Endothelial cell of umbilical vein (primary cell): ENCODE data around the gene ASS1. TPM values are rescaled to one million over a fixed set of nuclear protein-coding genes. Genes with fewer than 3 reads are reported as not detected.

Experiments used
- BruUV-seq: library from RNA; stranded (reverse); fragments of 400-500 nt; replicated peaks from 2 replicates; lab custom pipeline; 2021; lab: Mats Ljungman, UMichigan
- CTCF ChIA-PET: fragments of 300-600, 350-600 bp; sonication (Branson Sonifier 250); formaldehyde crosslinking; loops from one replicate; lab custom pipeline; 2021; ENCODE audit warnings: antibody characterized with exemption, inconsistent platforms; lab: Charles Lee
- POLR2A ChIA-PET: fragments of 300-600, 350-600 bp; sonication (Branson Sonifier 250); formaldehyde crosslinking; loops from one replicate; lab custom pipeline; 2021; ENCODE audit warnings: antibody characterized with exemption, inconsistent platforms; lab: Charles Lee
- DNase-seq: peaks from one replicate; pipeline ENCODE4 v3.0.0-alpha.2; 2011; ENCODE audit warnings: low read depth, low spot score
- FAIRE-seq: peaks from 2 replicates; lab custom pipeline; 2011; peaks lifted over from hg19 to GRCh38; lab: Jason Lieb, UNC
- H2AFZ ChIP-seq: 2 replicates; pipeline ENCODE4 v1.6.0; 2012; ENCODE audit warnings: low read depth, low read length, control low read depth, inconsistent platforms
- H3K27ac ChIP-seq: 2 replicates; pipeline ENCODE4 v1.5.1; 2011; ENCODE audit warnings: low read depth, mild to moderate bottlenecking, control low read depth, low read length, moderate library complexity; ENCODE audit not compliant: insufficient read depth
- H3K27me3 ChIP-seq, 2 experiments: 2 replicates each; pipeline versions ENCODE4 v1.6.0 to v1.6.1; 2011; ENCODE audit warnings: low read length in 2 of 2, mixed read lengths in 1 of 2; ENCODE audit not compliant: control insufficient read depth in 2 of 2, insufficient read depth in 2 of 2
- H3K36me3 ChIP-seq, 2 experiments: 2 replicates in 1 of 2; 3 replicates in 1 of 2; pipeline ENCODE4 v1.5.1; 2011; ENCODE audit warnings: low read length in 2 of 2, mild to moderate bottlenecking in 1 of 2, moderate library complexity in 1 of 2; ENCODE audit not compliant: control insufficient read depth in 2 of 2, insufficient read depth in 2 of 2; ENCODE audit errors: extremely low read depth in 1 of 2
- H3K4me1 ChIP-seq: 3 replicates; pipeline ENCODE4 v1.5.1; 2011; ENCODE audit warnings: mild to moderate bottlenecking, low read length; ENCODE audit not compliant: control insufficient read depth, insufficient read depth; ENCODE audit errors: extremely low read depth
- H3K4me2 ChIP-seq: 2 replicates; pipeline ENCODE4 v1.6.1; 2011; ENCODE audit warnings: low read length, control low read depth, mixed read lengths; ENCODE audit not compliant: insufficient read depth
- H3K4me3 ChIP-seq, 3 experiments: fragments of 200-600 bp in 1 of 3; sonication (generic), shearing (Covaris generic) in 1 of 3; replicated peaks in 1 of 3; 2 replicates each; pipeline ENCODE4 v1.5.1; 2011 to 2016; ENCODE audit warnings: control low read depth in 3 of 3, low read length in 3 of 3, mild to moderate bottlenecking in 2 of 3, inconsistent platforms in 1 of 3, low read depth in 1 of 3, moderate library complexity in 1 of 3; ENCODE audit not compliant: insufficient read depth in 1 of 3
- H3K79me2 ChIP-seq: 2 replicates; pipeline ENCODE4 v1.6.0; 2012; ENCODE audit warnings: low read length, inconsistent platforms; ENCODE audit not compliant: control insufficient read depth, insufficient read depth
- H3K9ac ChIP-seq: replicated peaks from 2 replicates; pipeline ENCODE3; 2011; ENCODE audit warnings: low read length, control low read depth; ENCODE audit not compliant: insufficient read depth; ENCODE audit errors: extremely low read depth
- H3K9me1 ChIP-seq: replicated peaks from 3 replicates; pipeline ENCODE4 v1.6.0; 2011; ENCODE audit warnings: mild to moderate bottlenecking, low read length; ENCODE audit not compliant: control insufficient read depth, insufficient read depth; ENCODE audit errors: extremely low read depth
- H3K9me3 ChIP-seq: replicated peaks from 2 replicates; pipeline ENCODE4 v1.5.1; 2012; ENCODE audit warnings: low read length, inconsistent platforms; ENCODE audit not compliant: control insufficient read depth, insufficient read depth
- H4K20me1 ChIP-seq: replicated peaks from 2 replicates; pipeline ENCODE3; 2011; ENCODE audit warnings: mild to moderate bottlenecking, low read length; ENCODE audit not compliant: control insufficient read depth, insufficient read depth; ENCODE audit errors: extremely low read depth
- EZH2 ChIP-seq: IDR thresholded peaks from 2 replicates; pipeline ENCODE4 v1.6.1; 2012; ENCODE audit warnings: borderline replicate concordance, low read depth, mild to moderate bottlenecking, moderate library complexity, low read length, inconsistent platforms; ENCODE audit not compliant: severe bottlenecking
- FOS ChIP-seq: IDR thresholded peaks from 2 replicates; pipeline ENCODE4 v1.6.1; 2011; ENCODE audit warnings: mild to moderate bottlenecking, low read length, moderate library complexity, borderline replicate concordance; ENCODE audit not compliant: insufficient read depth
- GATA2 ChIP-seq: IDR thresholded peaks from 2 replicates; pipeline ENCODE4 v1.7.0; 2011; ENCODE audit warnings: low read depth, mild to moderate bottlenecking, moderate library complexity, mixed read lengths, low read length; ENCODE audit not compliant: insufficient read length, insufficient read depth
- JUN ChIP-seq: IDR thresholded peaks from 2 replicates; pipeline ENCODE4 v1.6.1; 2011; ENCODE audit warnings: borderline replicate concordance, low read depth; ENCODE audit not compliant: insufficient read length, insufficient read depth
- MYC ChIP-seq: IDR thresholded peaks from one replicate; pipeline ENCODE4 v1.6.1; 2011; ENCODE audit warnings: mild to moderate bottlenecking, low read depth, low read length
- POLR2A ChIP-seq: IDR thresholded peaks from 2 replicates; pipeline ENCODE4 v1.6.1; 2012; ENCODE audit warnings: low read depth, mild to moderate bottlenecking, control low read depth, low read length
- POLR2AphosphoS5 ChIP-seq: IDR thresholded peaks from 2 replicates; pipeline ENCODE4 v1.6.1; 2012; ENCODE audit warnings: low read depth, mild to moderate bottlenecking, control low read depth, low read length, moderate library complexity; ENCODE audit not compliant: insufficient read depth
- dilution Hi-C: fragments of 300-500 bp; cut with MboI; formaldehyde crosslinking; loops from one replicate; pipeline ENCODE4 v1.15.0; 2019; ENCODE audit warnings: low sequenced_read_pairs; ENCODE audit not compliant: extremely low pct_ligation_motif_present
- intact Hi-C: fragments of 100-400 bp; cut with micrococcal nuclease; formaldehyde crosslinking; loops from one replicate; pipeline ENCODE4 v1.10.0; 2022
- polyA plus RNA-seq, 4 experiments: library from polyadenylated mRNA; depleted of rRNA in 3 of 4; stranded (reverse) in 3 of 4; unstranded in 1 of 4; fragments of >200 nt; gene quantifications; 2 replicates each; pipeline versions ENCODE4 v1.2.1 to v1.2.3, GENCODE V29; 2011 to 2012; ENCODE audit warnings: missing spikeins in 1 of 4
- total RNA-seq: library from RNA; stranded (reverse); gene quantifications from 2 replicates; pipeline ENCODE4 v1.2.3, GENCODE V29; 2021
- TF ChIP-seq, protein P1 (sequence below), 2 donors: IDR thresholded peaks; 1 replicate in 1 of 2; 2 replicates in 1 of 2; pipeline ENCODE4 v1.5.1; 2011; ENCODE audit warnings: low read length in 2 of 2, mild to moderate bottlenecking in 2 of 2, moderate library complexity in 2 of 2, control low read depth in 1 of 2, inconsistent platforms in 1 of 2, low read depth in 1 of 2; ENCODE audit not compliant: insufficient read depth in 1 of 2; ENCODE audit errors: extremely low read depth in 1 of 2
- TF ChIP-seq, protein P2 (sequence below): IDR thresholded peaks from 2 replicates; pipeline ENCODE4 v1.6.1; 2011; ENCODE audit not compliant: insufficient read depth, insufficient read length

ASS1 gene
- total and polyA plus RNA-seq, 2 donors (not counting 3 experiments of a cell fraction or from before 2014, with no cell fraction given): 3.6 to 12.4 TPM

DNA sequence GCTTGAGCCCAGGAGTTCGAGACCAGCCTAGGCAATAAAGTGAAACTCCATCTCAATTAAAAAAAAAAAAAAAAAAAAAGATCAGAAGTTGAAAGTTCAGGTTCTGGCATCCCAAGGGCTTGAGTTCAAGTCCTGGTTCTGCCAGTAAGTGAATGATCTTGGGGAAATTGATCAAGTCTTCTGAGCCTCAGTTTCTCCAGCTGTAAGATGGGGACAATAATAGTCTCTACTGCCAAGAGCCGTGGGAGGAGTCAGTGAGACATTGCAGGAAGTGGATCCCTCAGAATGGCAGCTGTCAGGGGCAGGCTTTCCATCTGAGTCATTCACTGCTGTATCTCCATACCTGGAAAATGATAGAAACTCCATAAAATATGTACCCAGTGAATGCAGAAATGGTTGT is 96.8 kb downstream of the ASS1 start:
- ChIA-PET POLR2A (no interaction called here), CTCF (interaction anchor here (0.7 to 0.8 kb wide), 2 partner anchors 10 to 18 kb away, joined by 3 to 4 read pairs; no protein-coding TSS in a partner anchor)
- H3K79me2 ChIP-seq: no peaks in the 10 kb centered on the region
- H3K27ac ChIP-seq: no peak overlapping the region
- no peaks in the 10 kb centered on the region for H4K20me1 ChIP-seq
- no peaks in the 10 kb centered on the region for H3K9me3 ChIP-seq
- no TSS peak for BruUV-seq
- FAIRE-seq: no peak
- TF ChIP-seq FOS (no peak), MYC (no peak), POLR2A (no peak), JUN (no peak), GATA2 (no peak), POLR2AphosphoS5 (no peak), EZH2 (no peak)
- TF ChIP-seq, protein P1, sequence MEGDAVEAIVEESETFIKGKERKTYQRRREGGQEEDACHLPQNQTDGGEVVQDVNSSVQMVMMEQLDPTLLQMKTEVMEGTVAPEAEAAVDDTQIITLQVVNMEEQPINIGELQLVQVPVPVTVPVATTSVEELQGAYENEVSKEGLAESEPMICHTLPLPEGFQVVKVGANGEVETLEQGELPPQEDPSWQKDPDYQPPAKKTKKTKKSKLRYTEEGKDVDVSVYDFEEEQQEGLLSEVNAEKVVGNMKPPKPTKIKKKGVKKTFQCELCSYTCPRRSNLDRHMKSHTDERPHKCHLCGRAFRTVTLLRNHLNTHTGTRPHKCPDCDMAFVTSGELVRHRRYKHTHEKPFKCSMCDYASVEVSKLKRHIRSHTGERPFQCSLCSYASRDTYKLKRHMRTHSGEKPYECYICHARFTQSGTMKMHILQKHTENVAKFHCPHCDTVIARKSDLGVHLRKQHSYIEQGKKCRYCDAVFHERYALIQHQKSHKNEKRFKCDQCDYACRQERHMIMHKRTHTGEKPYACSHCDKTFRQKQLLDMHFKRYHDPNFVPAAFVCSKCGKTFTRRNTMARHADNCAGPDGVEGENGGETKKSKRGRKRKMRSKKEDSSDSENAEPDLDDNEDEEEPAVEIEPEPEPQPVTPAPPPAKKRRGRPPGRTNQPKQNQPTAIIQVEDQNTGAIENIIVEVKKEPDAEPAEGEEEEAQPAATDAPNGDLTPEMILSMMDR (IDR thresholded peaks at IDR 0.05; ENCODE audit: extremely low read depth in 1 of 2, insufficient read depth in 1 of 2, low read depth in 1 of 2, low read length in 2 of 2): no peak
- TF ChIP-seq, protein P2, sequence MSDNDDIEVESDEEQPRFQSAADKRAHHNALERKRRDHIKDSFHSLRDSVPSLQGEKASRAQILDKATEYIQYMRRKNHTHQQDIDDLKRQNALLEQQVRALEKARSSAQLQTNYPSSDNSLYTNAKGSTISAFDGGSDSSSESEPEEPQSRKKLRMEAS: no peak
- dilution Hi-C loops: no loop called here
- no peak overlapping the region for H3K4me3 ChIP-seq
- H3K36me3 ChIP-seq: no peaks in the 10 kb centered on the region
- H3K27me3 ChIP-seq: peaks cover 18 to 24% of the 10 kb centered on the region in 2 experiments
- intact Hi-C loops: no loop called here
- H3K9me1 ChIP-seq: no peaks in the 10 kb centered on the region
- peaks cover 7% of the 10 kb centered on the region for H3K4me1 ChIP-seq
- H2AFZ ChIP-seq: no peak overlapping the region
- no peak overlapping the region for H3K4me2 ChIP-seq
- no peak for DNase-seq
- H3K9ac ChIP-seq: no peak overlapping the region
